Hematopoietic multipotent progenitor cell treated with erythropoietin and hydrocortisone succinate and interleukin-3 and kit ligand, for 6 days (in vitro differentiated cells): ENCODE data around the gene TCHH.
"Not testable (repeated sequence)": the region's sequence is repeated elsewhere in the genome, so short reads cannot be mapped to it uniquely, and the experiment has no call there.

Experiments
- DNase-seq: peaks from one replicate; pipeline ENCODE4 v3.0.0-alpha.2; 2015

The TCHH gene, protein sequence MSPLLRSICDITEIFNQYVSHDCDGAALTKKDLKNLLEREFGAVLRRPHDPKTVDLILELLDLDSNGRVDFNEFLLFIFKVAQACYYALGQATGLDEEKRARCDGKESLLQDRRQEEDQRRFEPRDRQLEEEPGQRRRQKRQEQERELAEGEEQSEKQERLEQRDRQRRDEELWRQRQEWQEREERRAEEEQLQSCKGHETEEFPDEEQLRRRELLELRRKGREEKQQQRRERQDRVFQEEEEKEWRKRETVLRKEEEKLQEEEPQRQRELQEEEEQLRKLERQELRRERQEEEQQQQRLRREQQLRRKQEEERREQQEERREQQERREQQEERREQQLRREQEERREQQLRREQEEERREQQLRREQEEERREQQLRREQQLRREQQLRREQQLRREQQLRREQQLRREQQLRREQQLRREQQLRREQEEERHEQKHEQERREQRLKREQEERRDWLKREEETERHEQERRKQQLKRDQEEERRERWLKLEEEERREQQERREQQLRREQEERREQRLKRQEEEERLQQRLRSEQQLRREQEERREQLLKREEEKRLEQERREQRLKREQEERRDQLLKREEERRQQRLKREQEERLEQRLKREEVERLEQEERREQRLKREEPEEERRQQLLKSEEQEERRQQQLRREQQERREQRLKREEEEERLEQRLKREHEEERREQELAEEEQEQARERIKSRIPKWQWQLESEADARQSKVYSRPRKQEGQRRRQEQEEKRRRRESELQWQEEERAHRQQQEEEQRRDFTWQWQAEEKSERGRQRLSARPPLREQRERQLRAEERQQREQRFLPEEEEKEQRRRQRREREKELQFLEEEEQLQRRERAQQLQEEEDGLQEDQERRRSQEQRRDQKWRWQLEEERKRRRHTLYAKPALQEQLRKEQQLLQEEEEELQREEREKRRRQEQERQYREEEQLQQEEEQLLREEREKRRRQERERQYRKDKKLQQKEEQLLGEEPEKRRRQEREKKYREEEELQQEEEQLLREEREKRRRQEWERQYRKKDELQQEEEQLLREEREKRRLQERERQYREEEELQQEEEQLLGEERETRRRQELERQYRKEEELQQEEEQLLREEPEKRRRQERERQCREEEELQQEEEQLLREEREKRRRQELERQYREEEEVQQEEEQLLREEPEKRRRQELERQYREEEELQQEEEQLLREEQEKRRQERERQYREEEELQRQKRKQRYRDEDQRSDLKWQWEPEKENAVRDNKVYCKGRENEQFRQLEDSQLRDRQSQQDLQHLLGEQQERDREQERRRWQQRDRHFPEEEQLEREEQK (N-terminal part only)

DNA sequence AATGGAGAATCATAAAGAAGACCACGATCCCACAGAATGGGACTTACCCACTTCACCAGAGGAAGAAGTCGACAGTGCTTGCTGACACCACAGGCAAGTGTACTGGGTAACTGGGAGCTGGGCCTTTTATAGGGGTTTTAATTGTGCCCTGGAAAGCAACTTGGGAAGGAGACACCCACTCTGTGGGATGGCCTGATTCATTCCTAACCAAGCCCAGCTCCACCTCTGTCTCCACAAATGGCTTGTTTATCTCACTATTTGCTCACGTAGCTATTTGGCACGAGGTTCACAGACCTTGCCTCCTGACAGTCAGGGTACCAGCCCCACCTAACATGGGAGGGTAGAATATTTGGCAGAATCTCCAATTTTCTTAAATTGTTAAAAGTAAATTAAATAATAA lies at the start of gene TCHH:
Gene TCHH (minus strand): TSS at position 101 of the 400 bp plus-strand sequence. CDS start 1,364 bp downstream, outside the sequence.
- no peak for DNase-seq

DNA sequence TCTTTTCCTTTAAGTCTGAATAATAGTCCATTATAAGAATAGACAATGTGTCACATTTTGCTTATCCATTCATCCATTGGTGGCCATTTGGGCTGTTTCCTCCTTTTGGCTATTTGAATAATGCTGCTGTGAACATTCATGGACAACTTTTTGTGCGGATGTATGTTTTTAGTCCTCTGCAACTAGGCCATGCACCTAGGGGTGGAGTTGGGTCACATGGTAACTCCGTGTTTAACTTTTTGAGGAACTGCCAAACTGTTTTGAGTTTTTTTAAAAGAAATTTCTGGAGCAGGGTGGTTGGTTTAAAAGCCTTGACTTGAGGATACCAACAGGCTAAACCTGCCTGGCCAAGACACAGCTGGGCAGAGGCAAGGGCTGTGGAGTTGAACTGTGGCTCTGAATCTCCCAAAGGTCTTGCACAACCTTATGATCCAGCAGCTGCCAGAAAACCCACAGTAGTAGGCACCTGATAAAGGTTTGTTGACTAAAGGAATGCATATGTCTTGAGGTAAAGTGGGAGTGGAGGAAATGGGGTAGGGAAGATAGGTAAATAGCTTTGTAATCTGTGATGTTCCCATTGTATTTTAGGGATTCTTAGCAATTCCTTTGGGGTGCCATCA lies 49.4 kb upstream of the TCHH start:
- no peak for DNase-seq

DNA sequence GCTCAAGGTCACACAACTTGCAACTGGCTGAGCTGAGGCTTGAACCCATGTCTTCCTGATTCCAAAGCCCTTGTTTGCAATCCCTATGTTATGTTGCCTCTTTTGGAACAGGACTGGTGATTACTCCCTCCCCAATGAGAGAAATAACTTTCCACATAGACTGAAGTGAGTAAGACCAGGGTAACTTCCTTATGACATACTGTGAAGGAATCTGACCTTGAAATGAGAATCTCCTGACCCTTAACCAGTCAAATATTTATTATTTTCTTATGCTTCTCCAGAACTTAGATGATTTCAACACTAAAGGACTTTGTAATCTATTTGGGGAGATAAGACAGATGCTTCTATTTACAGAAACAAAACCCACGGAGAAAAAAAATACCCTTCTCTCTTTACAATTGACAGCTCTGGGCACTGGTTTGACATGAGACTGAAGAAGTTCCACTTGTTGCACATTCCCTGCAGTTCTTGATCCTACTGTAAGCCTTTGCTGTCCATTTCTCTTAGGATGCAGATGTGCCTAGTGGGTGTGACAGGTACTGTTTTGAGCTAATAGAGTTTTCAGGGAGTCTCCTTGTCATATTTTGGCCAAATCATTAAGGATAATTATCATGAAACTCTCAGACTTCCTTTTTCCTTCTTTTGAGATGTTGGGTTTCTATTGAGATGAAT lies 47.7 kb upstream of the TCHH start:
- no peak for DNase-seq

DNA sequence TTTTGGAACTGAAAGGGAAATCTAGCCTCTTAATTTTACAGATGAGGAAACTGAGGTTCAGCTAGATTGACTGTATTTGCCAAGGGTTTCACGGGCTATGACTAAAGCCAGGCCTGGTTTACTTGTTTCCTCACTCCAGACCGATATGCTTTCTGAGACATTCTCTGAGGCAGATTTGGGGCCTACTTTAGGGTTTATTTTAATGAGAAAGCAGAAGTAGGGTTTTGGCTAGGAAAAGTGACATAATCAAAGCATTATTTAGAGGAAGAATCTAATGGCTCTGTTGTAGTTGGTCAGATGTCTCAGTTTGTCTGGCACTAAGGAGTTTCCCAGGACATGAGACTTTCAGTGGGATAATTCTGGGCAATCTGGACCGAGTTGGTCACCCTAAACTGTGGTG lies 45.3 kb upstream of the TCHH start:
- DNase-seq = peak; percentile 54

DNA sequence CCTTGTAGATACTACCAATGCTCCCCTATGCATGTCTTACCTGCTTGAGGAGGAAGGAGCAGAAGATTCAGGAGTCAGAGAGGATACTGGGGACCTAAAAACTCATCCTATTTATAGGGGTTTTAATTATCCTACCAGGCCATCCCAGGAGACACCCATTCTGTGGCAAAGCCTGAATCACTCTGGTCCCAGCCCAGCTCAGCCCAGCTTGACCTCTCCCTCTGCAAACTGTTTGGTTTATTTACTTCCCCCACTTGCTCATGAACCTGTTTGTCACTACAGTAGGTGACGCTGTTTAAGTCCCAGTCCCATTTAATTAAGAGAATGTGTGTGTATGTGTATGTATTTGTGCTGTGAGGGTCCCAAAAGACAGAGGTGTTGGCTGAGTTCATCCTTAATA lies 43.9 kb upstream of the TCHH start, which contains the start of gene RPTN:
Gene RPTN (minus strand): TSS at position 85 of the 400 bp plus-strand sequence. CDS start 1,339 bp downstream, outside the sequence.
- DNase-seq = no peak

DNA sequence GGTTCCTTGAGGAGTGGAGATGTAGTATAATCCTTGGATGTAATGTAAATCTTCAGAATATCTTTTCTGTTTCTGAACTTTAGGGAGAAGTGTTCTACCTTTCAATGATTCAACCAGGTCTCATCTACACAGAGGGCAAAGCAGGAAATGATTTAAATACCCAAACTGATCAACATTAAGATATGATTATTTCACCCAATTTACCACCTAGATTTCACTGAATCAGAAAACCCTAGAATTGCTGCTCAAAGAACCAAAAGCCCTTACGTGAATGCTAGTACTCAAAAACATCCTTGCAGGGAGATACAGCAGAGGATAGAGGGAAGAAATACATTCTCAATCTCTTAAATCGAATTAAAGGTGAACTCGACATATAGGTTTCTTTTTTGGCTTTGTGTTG lies 38.8 kb upstream of the TCHH start:
- no peak for DNase-seq

DNA sequence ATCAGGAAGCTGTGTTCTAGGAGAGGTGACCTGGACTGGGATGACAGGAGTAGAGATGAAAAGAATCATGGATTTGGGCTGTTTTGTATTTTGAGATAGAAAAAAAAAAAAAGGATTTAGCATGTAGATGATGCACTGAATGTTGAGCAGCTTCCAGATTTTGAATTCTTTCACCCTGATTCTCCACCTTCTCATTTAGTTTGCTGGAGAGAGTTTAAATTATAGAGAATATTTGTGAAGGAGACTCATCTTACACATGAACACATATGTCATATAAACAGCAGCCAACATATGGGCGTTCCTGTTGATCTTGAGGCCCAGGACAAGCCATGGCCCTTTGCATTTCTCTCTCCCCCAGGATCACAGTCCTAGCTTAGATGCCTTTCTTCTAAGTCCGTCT lies 36.4 kb upstream of the TCHH start:
- no peak for DNase-seq

DNA sequence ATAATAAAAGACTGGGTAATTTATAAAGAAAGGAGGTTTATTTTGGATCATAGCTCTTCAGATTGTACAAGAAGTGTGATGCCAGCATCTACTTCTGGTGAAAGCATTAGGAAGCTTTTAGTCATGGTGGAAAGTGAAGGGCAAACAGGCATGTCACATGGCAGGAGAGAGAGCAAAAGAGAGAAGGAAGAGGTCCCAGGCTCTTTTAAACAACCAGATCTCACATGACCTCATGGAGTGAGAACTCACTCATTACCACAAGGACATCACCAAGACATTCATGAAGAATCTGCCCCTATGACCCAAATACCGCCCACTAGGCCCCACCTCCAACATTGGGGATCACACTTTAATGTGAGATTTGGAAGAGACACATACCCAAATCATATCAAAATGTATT lies 33.7 kb upstream of the TCHH start:
- no peak for DNase-seq

DNA sequence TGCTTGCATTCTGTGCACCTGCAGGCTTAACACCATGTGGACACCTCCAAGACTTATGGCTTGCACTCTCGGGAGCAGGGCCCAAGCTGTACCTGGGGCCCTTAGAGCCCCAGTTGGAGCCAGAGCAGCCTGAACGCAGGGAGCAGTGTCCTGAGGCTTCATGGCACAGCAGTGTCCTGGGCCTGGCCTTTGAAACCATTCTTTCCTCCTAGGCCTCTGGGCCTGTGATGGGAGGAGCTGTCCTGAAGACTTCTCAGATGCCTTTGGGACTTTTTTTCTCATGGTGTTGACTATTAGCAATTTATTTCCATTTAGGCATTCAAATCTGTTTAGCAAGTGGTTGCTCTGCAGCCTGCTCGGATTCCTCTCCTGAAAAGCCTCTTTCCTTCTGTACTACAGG lies 32.8 kb upstream of the TCHH start:
- DNase-seq = no peak

DNA sequence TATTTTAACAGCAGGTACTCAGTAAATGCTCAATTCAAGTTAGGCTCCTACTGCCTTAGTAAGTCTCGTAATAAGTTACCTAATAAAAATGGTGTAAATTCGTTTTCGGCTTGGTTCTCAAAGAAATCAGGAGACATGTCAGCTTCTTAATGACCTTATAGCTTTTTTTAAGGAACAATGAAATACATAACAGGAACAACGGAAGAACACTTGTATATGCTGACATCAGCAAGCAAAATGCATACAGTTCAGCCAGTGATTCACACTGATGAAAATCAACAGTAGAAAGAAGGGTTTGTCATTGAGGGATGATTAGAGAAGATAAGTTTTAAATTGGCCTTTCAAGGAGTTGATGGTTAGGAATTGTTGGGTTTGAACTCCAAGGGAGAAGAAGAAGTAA lies 30.5 kb upstream of the TCHH start:
- DNase-seq = no peak

DNA sequence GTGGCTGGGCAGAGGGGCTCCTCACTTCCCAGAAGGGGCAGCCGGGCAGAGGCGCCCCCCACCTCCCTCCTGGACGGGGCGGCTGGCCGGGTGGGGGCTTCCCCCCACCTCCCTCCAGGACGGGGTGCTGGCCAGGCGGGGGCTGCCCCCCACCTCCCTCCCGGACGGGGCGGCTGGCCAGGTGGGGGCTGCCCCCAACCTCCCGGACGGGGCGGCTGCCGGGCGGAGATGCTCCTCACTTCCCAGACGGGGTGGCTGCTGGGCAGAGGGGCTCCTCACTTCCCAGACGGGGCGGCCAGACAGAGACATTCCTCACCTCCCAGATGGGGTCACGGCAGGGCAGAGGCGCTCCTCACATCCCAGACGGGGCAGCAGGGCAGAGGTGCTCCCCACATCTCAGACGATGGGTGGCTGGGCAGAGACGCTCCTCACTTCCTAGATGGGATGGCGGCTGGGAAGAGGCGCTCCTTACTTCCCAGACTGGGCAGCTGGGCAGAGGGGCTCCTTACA lies 29.5 kb upstream of the TCHH start:
- not testable (repeated sequence) for DNase-seq

DNA sequence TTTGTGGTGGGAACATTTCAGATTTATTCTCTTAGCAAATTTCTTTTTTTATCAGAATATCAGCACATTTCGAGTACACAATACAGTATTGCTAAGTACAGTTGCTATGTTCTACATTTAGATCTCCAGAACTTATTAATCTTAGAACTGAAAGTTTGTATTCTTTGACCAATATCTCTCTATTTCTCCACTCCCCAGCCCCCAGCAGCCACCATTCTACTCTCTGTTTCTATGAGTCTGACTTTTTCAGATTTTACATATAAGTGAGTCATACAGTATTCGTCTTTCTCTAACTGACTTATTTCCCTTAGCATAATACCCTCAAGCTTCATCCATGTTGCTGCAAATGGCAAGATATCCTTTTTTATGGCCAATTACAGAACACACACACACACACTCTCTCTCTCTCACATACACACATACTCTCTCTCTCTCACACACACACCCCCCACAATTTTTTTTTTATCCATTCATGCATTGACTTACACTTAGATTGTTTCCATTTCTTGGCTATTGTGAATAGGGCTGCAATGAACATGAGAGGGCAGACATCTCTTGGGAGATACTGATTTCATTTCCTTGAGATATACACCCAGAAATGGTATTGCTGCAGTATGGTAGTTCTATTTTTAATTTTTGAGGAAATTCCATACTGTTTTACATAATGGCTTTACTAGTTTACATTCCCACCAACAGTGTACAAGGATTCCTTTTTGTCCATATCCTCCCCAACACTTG lies 28.1 kb upstream of the TCHH start:
- no peak for DNase-seq

DNA sequence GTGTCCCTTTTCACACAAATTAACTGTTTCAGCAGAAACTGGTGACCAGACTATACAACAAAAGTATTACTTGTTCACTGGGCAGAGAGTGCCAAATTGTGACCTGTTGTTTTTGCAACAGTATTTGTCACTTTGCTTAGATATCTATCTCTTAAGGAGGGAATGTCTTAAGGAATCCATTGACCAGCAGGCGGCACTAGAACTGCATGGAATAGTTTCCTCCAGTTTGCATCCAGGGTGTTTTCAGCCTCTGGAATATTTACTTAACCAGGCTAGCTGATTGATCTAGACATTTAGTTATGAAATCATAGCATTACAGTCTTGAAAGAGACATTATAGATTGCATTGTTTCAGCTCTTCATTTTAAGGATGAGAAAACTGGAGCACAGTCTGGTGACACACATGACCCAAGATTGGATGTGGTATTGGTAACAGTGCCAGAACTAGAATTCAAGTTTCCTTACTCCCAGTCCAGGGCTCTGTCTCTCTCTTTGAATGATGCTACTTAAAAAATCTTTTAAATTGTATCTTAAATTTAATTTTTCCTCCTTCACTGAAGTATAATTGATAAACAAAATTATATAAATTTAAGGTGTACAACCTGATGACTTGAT lies 26.8 kb upstream of the TCHH start:
- DNase-seq = peak; percentile 75

DNA sequence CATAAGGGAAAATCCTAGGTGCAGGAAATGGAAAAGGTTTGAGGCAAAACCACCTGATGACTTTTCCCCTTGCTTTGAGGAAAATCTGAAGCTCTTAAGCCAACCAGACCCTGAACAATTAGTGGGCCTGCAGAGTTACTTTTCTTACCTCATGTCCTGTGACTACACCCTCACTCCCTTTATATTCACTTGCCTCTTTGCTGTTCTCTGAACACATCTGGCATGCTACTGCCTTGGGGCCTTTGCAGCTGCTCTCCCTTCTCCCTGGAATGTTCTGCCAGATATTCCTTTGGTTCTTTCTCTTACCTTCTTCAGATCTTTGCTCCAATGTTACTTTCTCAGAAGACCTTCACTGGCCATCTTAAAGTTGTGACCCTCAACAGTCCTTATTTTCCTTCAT lies 22.0 kb upstream of the TCHH start:
- DNase-seq = no peak

DNA sequence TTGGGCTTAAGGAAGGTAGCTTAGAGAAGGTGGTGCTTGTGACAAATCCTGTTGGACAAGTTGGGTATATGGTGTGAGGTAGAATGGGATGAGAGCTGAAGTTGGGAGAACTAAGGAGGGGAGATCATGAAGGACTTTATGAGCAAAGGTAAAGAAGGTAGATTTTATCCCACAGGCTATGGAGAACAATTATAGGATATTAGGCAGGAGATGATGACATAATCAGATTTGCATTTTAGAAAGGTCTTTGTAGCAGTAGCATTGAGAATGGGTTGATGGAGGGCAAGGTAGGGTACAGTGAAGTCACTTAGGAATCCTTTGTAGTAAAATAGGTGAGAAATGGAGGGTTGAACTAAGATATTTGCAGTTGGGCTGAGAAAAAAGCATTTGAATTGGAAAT lies 14.9 kb upstream of the TCHH start:
- no peak for DNase-seq

DNA sequence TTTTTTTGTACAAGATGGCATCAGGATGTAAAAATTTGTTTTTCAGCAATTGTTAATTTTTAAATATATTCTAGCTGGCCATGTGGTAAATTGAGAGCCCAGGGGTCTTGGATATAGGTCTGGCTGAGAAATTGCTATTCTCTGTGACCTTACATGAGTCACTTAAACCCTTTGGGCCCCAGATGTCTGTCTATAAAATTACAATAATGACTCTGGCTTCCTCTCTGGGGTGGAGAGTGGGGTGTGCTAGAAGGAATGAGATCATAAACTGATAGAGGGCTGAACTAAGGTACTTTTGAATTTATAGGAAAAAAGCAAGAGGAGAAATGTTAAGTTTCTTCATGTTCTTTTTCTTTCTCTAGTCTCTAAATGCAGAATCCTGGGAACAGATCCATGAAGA lies 12.4 kb upstream of the TCHH start:
- DNase-seq = no peak

DNA sequence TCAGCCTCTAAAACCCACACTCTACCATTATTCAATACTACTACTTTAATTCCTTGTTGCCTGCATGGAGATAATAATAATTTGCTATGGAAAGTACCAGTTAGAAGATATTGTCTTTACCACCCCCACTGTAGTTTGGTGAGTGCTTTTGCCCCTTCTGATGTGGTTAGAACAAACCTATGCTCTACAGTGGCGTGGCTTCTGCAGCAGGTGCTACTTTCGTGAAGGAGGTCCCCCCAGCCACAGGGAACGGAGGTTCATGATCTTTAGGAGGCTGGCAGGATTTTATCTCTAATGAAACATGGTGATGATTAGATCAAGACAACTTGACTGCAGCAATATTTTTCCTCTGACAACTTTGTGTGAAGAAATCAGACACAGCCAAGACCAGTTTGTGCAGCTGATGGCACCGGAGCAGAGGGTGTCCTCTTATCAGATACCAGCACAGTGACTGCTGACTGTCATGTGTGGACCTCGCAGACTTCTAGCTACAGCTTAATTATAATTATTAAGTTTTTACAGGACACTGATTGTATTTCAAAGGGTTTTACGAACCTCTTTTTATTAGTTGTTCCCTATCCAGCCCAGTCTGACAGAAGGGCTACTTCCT lies 10.7 kb upstream of the TCHH start:
- DNase-seq = no peak

DNA sequence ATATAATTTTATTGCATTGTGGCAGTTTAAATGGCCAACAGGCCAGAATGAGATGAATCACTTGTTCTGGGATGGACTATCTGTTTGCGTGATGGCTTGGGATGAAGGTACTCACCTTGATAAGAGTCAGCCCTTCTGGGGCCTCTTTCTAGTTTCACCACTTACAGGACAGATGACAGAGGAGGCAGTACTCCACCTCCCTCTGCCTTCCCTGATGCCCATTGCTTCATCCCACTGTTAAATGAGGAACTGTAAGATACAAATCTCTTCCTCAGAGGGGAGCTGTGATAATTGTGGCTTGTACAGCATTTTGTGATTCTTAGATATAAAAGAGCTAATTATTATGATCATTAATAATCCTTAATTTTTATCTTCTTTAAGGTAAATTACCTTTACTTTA lies 3.7 kb upstream of the TCHH start:
- DNase-seq = no peak

DNA sequence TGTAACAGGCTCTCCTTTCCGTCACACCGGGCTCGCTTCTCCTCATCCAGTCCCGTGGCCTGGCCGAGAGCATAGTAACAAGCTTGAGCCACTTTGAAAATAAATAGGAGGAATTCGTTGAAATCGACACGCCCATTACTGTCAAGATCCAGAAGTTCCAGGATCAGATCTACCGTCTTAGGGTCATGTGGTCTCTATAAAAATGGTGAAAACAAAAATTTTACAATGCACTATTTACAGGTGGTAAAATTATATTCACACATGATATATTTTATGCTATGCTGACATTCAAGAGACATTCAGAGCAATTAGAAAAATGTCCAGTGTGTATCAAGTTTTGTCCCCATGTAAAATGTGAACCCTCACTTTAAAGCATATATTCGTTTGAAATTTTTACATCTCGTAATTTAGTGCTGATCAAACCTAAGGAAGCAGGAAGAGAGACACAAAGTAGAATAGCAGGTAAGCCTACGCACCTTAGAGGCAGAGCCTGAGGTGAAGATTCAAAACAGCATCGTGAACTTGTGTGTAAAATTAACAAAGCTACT lies 2.3 kb downstream of the TCHH start:
- DNase-seq = no peak
